Endothelial cell of umbilical vein (primary cell): ENCODE measurements around the gene ERLEC1.

Experiments
- CTCF ChIP-seq, 2 donors: IDR thresholded peaks; 1 replicate in 1 of 2; 2 replicates in 1 of 2; pipeline ENCODE4 v1.5.1; 2011; ENCODE audit warnings: low read length in 2 of 2, mild to moderate bottlenecking in 2 of 2, moderate library complexity in 2 of 2, control low read depth in 1 of 2, inconsistent platforms in 1 of 2, low read depth in 1 of 2; ENCODE audit not compliant: insufficient read depth in 1 of 2; ENCODE audit errors: extremely low read depth in 1 of 2
- EZH2 ChIP-seq: IDR thresholded peaks from 2 replicates; pipeline ENCODE4 v1.6.1; 2012; ENCODE audit warnings: borderline replicate concordance, low read depth, mild to moderate bottlenecking, moderate library complexity, low read length, inconsistent platforms; ENCODE audit not compliant: severe bottlenecking
- FOS ChIP-seq: IDR thresholded peaks from 2 replicates; pipeline ENCODE4 v1.6.1; 2011; ENCODE audit warnings: mild to moderate bottlenecking, low read length, moderate library complexity, borderline replicate concordance; ENCODE audit not compliant: insufficient read depth
- GATA2 ChIP-seq: IDR thresholded peaks from 2 replicates; pipeline ENCODE4 v1.7.0; 2011; ENCODE audit warnings: low read depth, mild to moderate bottlenecking, moderate library complexity, mixed read lengths, low read length; ENCODE audit not compliant: insufficient read length, insufficient read depth
- JUN ChIP-seq: IDR thresholded peaks from 2 replicates; pipeline ENCODE4 v1.6.1; 2011; ENCODE audit warnings: borderline replicate concordance, low read depth; ENCODE audit not compliant: insufficient read length, insufficient read depth
- MAX ChIP-seq: IDR thresholded peaks from 2 replicates; pipeline ENCODE4 v1.6.1; 2011; ENCODE audit not compliant: insufficient read depth, insufficient read length
- MYC ChIP-seq: IDR thresholded peaks from one replicate; pipeline ENCODE4 v1.6.1; 2011; ENCODE audit warnings: mild to moderate bottlenecking, low read depth, low read length
- POLR2A ChIP-seq: IDR thresholded peaks from 2 replicates; pipeline ENCODE4 v1.6.1; 2012; ENCODE audit warnings: low read depth, mild to moderate bottlenecking, control low read depth, low read length
- POLR2AphosphoS5 ChIP-seq: IDR thresholded peaks from 2 replicates; pipeline ENCODE4 v1.6.1; 2012; ENCODE audit warnings: low read depth, mild to moderate bottlenecking, control low read depth, low read length, moderate library complexity; ENCODE audit not compliant: insufficient read depth

GRCh38 chr2:53827398-53828175 lies 40.7 kb downstream of the ERLEC1 start:
- TF ChIP-seq CTCF (IDR thresholded peaks at IDR 0.05; ENCODE audit: extremely low read depth in 1 of 2, insufficient read depth in 1 of 2, low read depth in 1 of 2, low read length in 2 of 2), result no peak
- no peak for TF ChIP-seq EZH2
- TF ChIP-seq MAX, result no peak
- TF ChIP-seq POLR2A, result no peak
- TF ChIP-seq FOS, result no peak
- TF ChIP-seq POLR2AphosphoS5, result no peak
- TF ChIP-seq GATA2, result no peak
- TF ChIP-seq MYC, result no peak
- TF ChIP-seq JUN, result no peak
